Breast epithelium (tissue), 3 donors: Measurements from ENCODE around the gene SEC14L5.

Source experiments
- CTCF ChIP-seq, 3 donors: fragments of 450-650 bp; IDR thresholded peaks; one replicate each; pipeline ENCODE4 v1.5.1; 2016 to 2017; ENCODE audit warnings: antibody characterized with exemption in 3 of 3, mild to moderate bottlenecking in 3 of 3, moderate library complexity in 3 of 3
- POLR2AphosphoS5 ChIP-seq, 3 donors: sonication (generic); formaldehyde crosslinking; IDR thresholded peaks; one replicate each; pipeline ENCODE4 v1.6.1; 2017; ENCODE audit warnings: antibody characterized with exemption in 3 of 3

DNA sequence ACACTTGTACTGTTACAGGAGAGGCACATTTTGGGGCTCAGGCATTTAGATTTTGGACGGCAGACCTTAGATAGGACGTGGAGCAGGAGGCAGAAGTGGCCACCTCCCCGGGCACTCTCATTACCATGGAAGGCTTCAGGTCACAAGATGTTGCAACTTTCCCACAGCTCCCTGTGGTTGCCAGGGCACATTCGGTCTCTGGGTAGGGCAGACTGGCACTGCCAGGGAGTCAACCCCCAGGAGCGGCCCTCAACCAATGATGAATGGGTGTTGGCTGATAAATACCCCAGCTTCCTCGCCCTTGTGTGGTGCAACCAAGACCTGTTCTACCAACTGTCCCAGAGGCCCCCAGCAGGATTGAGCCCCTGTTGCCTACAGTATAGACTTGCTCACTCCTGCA lies 64.4 kb downstream of the SEC14L5 start:
- TF ChIP-seq CTCF (IDR thresholded peaks at IDR 0.05) (no peak), POLR2AphosphoS5 (IDR thresholded peaks at IDR 0.05) (no peak)
